Medulla oblongata (tissue), 1 donor: ENCODE measurements around the gene FOXP1.

Source experiments
- DNase-seq: peaks from one replicate; pipeline ENCODE4 v3.0.0-alpha.2; 2015; ENCODE audit errors: extremely low spot score

Gene FOXP1

GRCh38 chr3:71177375-71177774 is 406.2 kb downstream of the FOXP1 start:
- DNase-seq = no peak

GRCh38 chr3:71176366-71176765 is 407.2 kb downstream of the FOXP1 start:
- DNase-seq = no peak

- DNase-seq = no peak
Measured at GRCh38 chr3:71175691-71176365, 407.7 kb downstream of the FOXP1 start.

GRCh38 chr3:71172951-71173350 is 410.6 kb downstream of the FOXP1 start:
- no peak for DNase-seq

GRCh38 chr3:71172189-71172588 is 411.3 kb downstream of the FOXP1 start:
- DNase-seq = no peak

GRCh38 chr3:71171247-71171646 is 412.3 kb downstream of the FOXP1 start:
- DNase-seq = no peak

GRCh38 chr3:71168880-71169411 is 414.6 kb downstream of the FOXP1 start:
- peak; percentile 35 for DNase-seq

GRCh38 chr3:71168121-71168721 is 415.3 kb downstream of the FOXP1 start:
- no peak for DNase-seq

GRCh38 chr3:71166339-71167240 is 416.9 kb downstream of the FOXP1 start:
- no peak for DNase-seq

- DNase-seq = no peak
Measured at GRCh38 chr3:71164881-71165280, 418.6 kb downstream of the FOXP1 start.

- no peak for DNase-seq
Measured at GRCh38 chr3:71163198-71163918, 420.2 kb downstream of the FOXP1 start.

- no peak for DNase-seq
Measured at GRCh38 chr3:71162221-71162620, 421.3 kb downstream of the FOXP1 start.

- no peak for DNase-seq
Measured at GRCh38 chr3:71160785-71161546, 422.6 kb downstream of the FOXP1 start.

GRCh38 chr3:71156062-71156665 is 427.4 kb downstream of the FOXP1 start:
- DNase-seq = no peak

GRCh38 chr3:71154846-71155245 is 428.7 kb downstream of the FOXP1 start:
- no peak for DNase-seq

GRCh38 chr3:71153713-71154112 is 429.8 kb downstream of the FOXP1 start:
- DNase-seq = no peak

GRCh38 chr3:71152892-71153265 is 430.6 kb downstream of the FOXP1 start:
- no peak for DNase-seq

- DNase-seq = no peak
Measured at GRCh38 chr3:71152039-71152891, 431.3 kb downstream of the FOXP1 start.
